Measurements from ENCODE around the gene UAP1L1. TPM values are rescaled to one million over a fixed set of nuclear protein-coding genes. Genes with fewer than 3 reads are reported as not detected.
"Not testable (repeated sequence)": the region's sequence is repeated elsewhere in the genome, so short reads cannot be mapped to it uniquely, and the experiment has no call there.

The UAP1L1 gene
- total RNA-seq, 1 donor from 2014 or later: 19.1 TPM

GRCh38 chr9:137056739-137057415, 20.4 kb upstream of the UAP1L1 start:
- DNase-seq: no peak
- H3K9me3 Mint-ChIP-seq: no peaks in the 10 kb centered on the region
- intact Hi-C loops (cut with micrococcal nuclease): no loop called here
- H3K4me3 Mint-ChIP-seq: no peak overlapping the region
- no peaks in the 10 kb centered on the region for H3K4me1 Mint-ChIP-seq
- no peaks in the 10 kb centered on the region for H3K36me3 Mint-ChIP-seq (ENCODE audit: low read depth)
- peaks cover 11% of the 10 kb centered on the region for H3K27me3 Mint-ChIP-seq
- no peak overlapping the region for H3K27ac Mint-ChIP-seq

GRCh38 chr9:137057545-137057944, 19.8 kb upstream of the UAP1L1 start:
- no peaks in the 10 kb centered on the region for H3K9me3 Mint-ChIP-seq
- peaks cover 5% of the 10 kb centered on the region for H3K27me3 Mint-ChIP-seq
- H3K4me1 Mint-ChIP-seq: no peaks in the 10 kb centered on the region
- intact Hi-C loops (cut with micrococcal nuclease): no loop called here
- no peak overlapping the region for H3K27ac Mint-ChIP-seq
- no peaks in the 10 kb centered on the region for H3K36me3 Mint-ChIP-seq (ENCODE audit: low read depth)
- no peak for DNase-seq
- H3K4me3 Mint-ChIP-seq: no peak overlapping the region

GRCh38 chr9:137058521-137059234, 18.6 kb upstream of the UAP1L1 start:
- no peak for DNase-seq
- no peak overlapping the region for H3K27ac Mint-ChIP-seq
- H3K27me3 Mint-ChIP-seq: peaks cover 2% of the 10 kb centered on the region
- H3K4me3 Mint-ChIP-seq: no peak overlapping the region
- no peaks in the 10 kb centered on the region for H3K4me1 Mint-ChIP-seq
- H3K36me3 Mint-ChIP-seq (ENCODE audit: low read depth): no peaks in the 10 kb centered on the region
- intact Hi-C loops (cut with micrococcal nuclease): no loop called here
- H3K9me3 Mint-ChIP-seq: no peaks in the 10 kb centered on the region

GRCh38 chr9:137062384-137062783, 14.9 kb upstream of the UAP1L1 start:
- Mint-ChIP-seq H3K4me1 (peaks cover 3% of the 10 kb centered on the region), H3K9me3 (no peaks in the 10 kb centered on the region), H3K27ac (no peak overlapping the region), H3K36me3 (ENCODE audit: low read depth) (peaks cover 3% of the 10 kb centered on the region), H3K4me3 (no peak overlapping the region), H3K27me3 (no peaks in the 10 kb centered on the region)
- DNase-seq: no peak
- intact Hi-C loops (cut with micrococcal nuclease): no loop called here

GRCh38 chr9:137062798-137063197, 14.5 kb upstream of the UAP1L1 start:
- intact Hi-C loops (cut with micrococcal nuclease); H3K9me3 Mint-ChIP-seq; H3K27me3 Mint-ChIP-seq; H3K36me3 Mint-ChIP-seq (ENCODE audit: low read depth); H3K4me1 Mint-ChIP-seq; DNase-seq; H3K4me3 Mint-ChIP-seq; H3K27ac Mint-ChIP-seq: not testable (repeated sequence)

- intact Hi-C loops (cut with micrococcal nuclease): loop anchor here (2.0 kb wide), 1 partner anchor 35 kb away; the partner anchor contains the start of gene ABCA2
- no peak for DNase-seq
- Mint-ChIP-seq H3K27me3 (no peaks in the 10 kb centered on the region), H3K36me3 (ENCODE audit: low read depth) (peaks cover 8% of the 10 kb centered on the region), H3K9me3 (no peaks in the 10 kb centered on the region), H3K4me1 (peaks cover 10% of the 10 kb centered on the region), H3K4me3 (no peak overlapping the region), H3K27ac (no peak overlapping the region)
These were observed 13.8 kb upstream of the UAP1L1 start for GRCh38 chr9:137063311-137064026.

- H3K4me1 Mint-ChIP-seq: peaks cover 12% of the 10 kb centered on the region
- no peaks in the 10 kb centered on the region for H3K27me3 Mint-ChIP-seq
- intact Hi-C loops (cut with micrococcal nuclease): loop anchor here (2.0 kb wide), 1 partner anchor 35 kb away; the partner anchor contains the start of gene ABCA2
- peak; percentile 91 for DNase-seq
- H3K4me3 Mint-ChIP-seq: no peak overlapping the region
- H3K36me3 Mint-ChIP-seq (ENCODE audit: low read depth): peaks cover 8% of the 10 kb centered on the region
- peak overlapping the region; percentile 13 for H3K27ac Mint-ChIP-seq
- H3K9me3 Mint-ChIP-seq: no peaks in the 10 kb centered on the region
These were observed 13.1 kb upstream of the UAP1L1 start for GRCh38 chr9:137064027-137064879.

- no peak for DNase-seq
- H3K27me3 Mint-ChIP-seq: no peaks in the 10 kb centered on the region
- no peaks in the 10 kb centered on the region for H3K9me3 Mint-ChIP-seq
- intact Hi-C loops (cut with micrococcal nuclease): loop anchor here (2.0 kb wide), 1 partner anchor 36 kb away; the partner anchor contains the start of gene ABCA2
- H3K4me3 Mint-ChIP-seq: no peak overlapping the region
- H3K27ac Mint-ChIP-seq: no peak overlapping the region
- H3K36me3 Mint-ChIP-seq (ENCODE audit: low read depth): peaks cover 8% of the 10 kb centered on the region
- peaks cover 12% of the 10 kb centered on the region for H3K4me1 Mint-ChIP-seq
These were observed 12.5 kb upstream of the UAP1L1 start for GRCh38 chr9:137064880-137065164.

- Mint-ChIP-seq H3K4me3 (no peak overlapping the region), H3K36me3 (ENCODE audit: low read depth) (peaks cover 8% of the 10 kb centered on the region), H3K27me3 (no peaks in the 10 kb centered on the region), H3K9me3 (no peaks in the 10 kb centered on the region), H3K4me1 (peaks cover 12% of the 10 kb centered on the region), H3K27ac (no peak overlapping the region)
- intact Hi-C loops (cut with micrococcal nuclease): loop anchor here (2.0 kb wide), 1 partner anchor 37 kb away; the partner anchor contains the start of gene ABCA2
- DNase-seq: no peak
These were observed 11.9 kb upstream of the UAP1L1 start for GRCh38 chr9:137065336-137065967.

- Mint-ChIP-seq H3K4me3 (no peak overlapping the region), H3K4me1 (peaks cover 17% of the 10 kb centered on the region), H3K27me3 (no peaks in the 10 kb centered on the region), H3K9me3 (no peaks in the 10 kb centered on the region), H3K36me3 (ENCODE audit: low read depth) (peaks cover 8% of the 10 kb centered on the region), H3K27ac (no peak overlapping the region)
- intact Hi-C loops (cut with micrococcal nuclease): no loop called here
- DNase-seq: no peak
These were observed 11.0 kb upstream of the UAP1L1 start for GRCh38 chr9:137066096-137066861.

GRCh38 chr9:137067860-137068538, 9.3 kb upstream of the UAP1L1 start:
- peaks cover 23% of the 10 kb centered on the region for H3K4me1 Mint-ChIP-seq
- peak; percentile 96 for DNase-seq
- H3K9me3 Mint-ChIP-seq: no peaks in the 10 kb centered on the region
- H3K27ac Mint-ChIP-seq: peak overlapping the region; percentile 64
- intact Hi-C loops (cut with micrococcal nuclease): loop anchor here (1.0 kb wide), 1 partner anchor 22 kb away; the partner anchor contains the start of gene NPDC1
- H3K36me3 Mint-ChIP-seq (ENCODE audit: low read depth): peaks cover 8% of the 10 kb centered on the region
- peak overlapping the region; percentile 76 for H3K4me3 Mint-ChIP-seq
- H3K27me3 Mint-ChIP-seq: no peaks in the 10 kb centered on the region
